ENCODE measurements around the gene LMTK2. TPM values are rescaled to one million over a fixed set of nuclear protein-coding genes. Genes with fewer than 3 reads are reported as not detected.
"Not testable (repeated sequence)": the region's sequence is repeated elsewhere in the genome, so short reads cannot be mapped to it uniquely, and the experiment has no call there.

The LMTK2 gene
- polyA plus RNA-seq, 3 donors, result 12.7 to 13.3 (median 12.8) TPM

- no peak for DNase-seq (ENCODE audit: low read depth in 3 of 3, low spot score in 2 of 3)
These were observed 4.5 kb upstream of the LMTK2 start for GRCh38 chr7:98102170-98102569.

- DNase-seq (ENCODE audit: low read depth in 3 of 3, low spot score in 2 of 3), result no peak
These were observed 619 bp upstream of the LMTK2 start for GRCh38 chr7:98105942-98106544.

- DNase-seq (ENCODE audit: low read depth in 3 of 3, low spot score in 2 of 3), result no peak
These were observed 655 bp downstream of the LMTK2 start for GRCh38 chr7:98107313-98107721.

GRCh38 chr7:98110249-98111022 is 3.8 kb downstream of the LMTK2 start:
- DNase-seq (ENCODE audit: low read depth in 3 of 3, low spot score in 2 of 3), result no peak

- DNase-seq (ENCODE audit: low read depth in 3 of 3, low spot score in 2 of 3), result no peak
These were observed 5.4 kb downstream of the LMTK2 start for GRCh38 chr7:98112077-98112476.

GRCh38 chr7:98115746-98116525 is 9.3 kb downstream of the LMTK2 start:
- DNase-seq (ENCODE audit: low read depth in 3 of 3, low spot score in 2 of 3), result no peak

- DNase-seq (ENCODE audit: low read depth in 3 of 3, low spot score in 2 of 3), result no peak
These were observed 10.2 kb downstream of the LMTK2 start for GRCh38 chr7:98116656-98117461.

GRCh38 chr7:98119256-98119918 is 12.7 kb downstream of the LMTK2 start:
- DNase-seq (ENCODE audit: low read depth in 3 of 3, low spot score in 2 of 3), result no peak

- no peak for DNase-seq (ENCODE audit: low read depth in 3 of 3, low spot score in 2 of 3)
These were observed 13.9 kb downstream of the LMTK2 start for GRCh38 chr7:98120559-98120958.

- DNase-seq (ENCODE audit: low read depth in 3 of 3, low spot score in 2 of 3), result not testable (repeated sequence)
These were observed 14.7 kb downstream of the LMTK2 start for GRCh38 chr7:98121388-98121787.

- DNase-seq (ENCODE audit: low read depth in 3 of 3, low spot score in 2 of 3), result no peak
These were observed 16.7 kb downstream of the LMTK2 start for GRCh38 chr7:98123365-98123696.

GRCh38 chr7:98125759-98126158 is 19.1 kb downstream of the LMTK2 start:
- DNase-seq (ENCODE audit: low read depth in 3 of 3, low spot score in 2 of 3), result no peak

- DNase-seq (ENCODE audit: low read depth in 3 of 3, low spot score in 2 of 3), result no peak
These were observed 19.9 kb downstream of the LMTK2 start for GRCh38 chr7:98126311-98127142.

- DNase-seq (ENCODE audit: low read depth in 3 of 3, low spot score in 2 of 3), result no peak
These were observed 21.7 kb downstream of the LMTK2 start for GRCh38 chr7:98128346-98128745.

GRCh38 chr7:98130959-98131358 is 24.3 kb downstream of the LMTK2 start:
- DNase-seq (ENCODE audit: low read depth in 3 of 3, low spot score in 2 of 3), result no peak

GRCh38 chr7:98133181-98133580 is 26.5 kb downstream of the LMTK2 start:
- DNase-seq (ENCODE audit: low read depth in 3 of 3, low spot score in 2 of 3), result no peak

- no peak for DNase-seq (ENCODE audit: low read depth in 3 of 3, low spot score in 2 of 3)
These were observed 27.1 kb downstream of the LMTK2 start for GRCh38 chr7:98133621-98134303.

- DNase-seq (ENCODE audit: low read depth in 3 of 3, low spot score in 2 of 3), result no peak
These were observed 28.0 kb downstream of the LMTK2 start for GRCh38 chr7:98134420-98135228.
